GM12892 (cell line): ENCODE measurements around the gene UBL7.

ENCODE experiments used
- POLR2A ChIP-seq: IDR thresholded peaks from 2 replicates; pipeline ENCODE4 v1.6.1; 2011; ENCODE audit warnings: low read depth, low read length, control low read depth
- POLR2AphosphoS5 ChIP-seq: IDR thresholded peaks from 2 replicates; pipeline ENCODE4 v1.6.1; 2011; ENCODE audit warnings: low read depth, low read length, control low read depth

DNA sequence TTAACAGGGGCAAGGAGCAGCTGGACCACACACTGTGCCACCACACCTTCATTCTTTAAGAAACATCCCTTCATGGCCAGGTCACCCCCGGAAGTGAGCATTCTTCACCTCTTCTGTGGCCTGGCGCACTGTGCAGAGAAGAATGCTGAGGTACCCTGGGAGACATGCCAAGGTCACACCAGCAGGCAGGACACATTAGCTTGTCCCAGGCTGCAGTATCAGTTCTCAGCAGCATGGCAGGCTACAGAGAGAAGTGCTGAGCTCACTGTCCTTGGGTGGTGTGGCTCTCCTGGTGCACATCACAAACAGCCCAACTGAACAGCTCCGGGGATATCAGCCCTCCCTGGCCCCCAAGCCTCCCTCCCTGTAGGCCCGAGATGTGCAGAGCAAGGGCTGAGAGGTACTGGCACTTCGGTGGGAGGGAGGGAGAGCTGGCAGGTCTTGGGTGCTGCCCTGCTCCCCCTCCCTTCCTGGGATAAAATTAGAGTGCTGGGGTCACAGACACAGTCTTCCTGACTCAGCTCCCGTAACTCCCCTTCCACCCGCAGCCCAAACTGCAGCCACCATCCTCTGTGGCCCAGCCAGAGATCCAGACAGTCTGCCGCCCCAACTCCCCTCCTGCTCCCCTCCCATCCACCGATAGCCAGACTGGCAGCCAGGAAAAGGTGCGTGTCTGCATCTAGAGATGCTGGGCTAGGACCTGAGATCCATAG is 40.6 kb downstream of the UBL7 start:
- TF ChIP-seq POLR2A (no peak), POLR2AphosphoS5 (no peak; the same call in 1 of the 2 replicates)
